HL-60 (cell line): ENCODE measurements around the gene KIF12.

ENCODE experiments used
- DNase-seq, 2 experiments: peaks; one replicate each; pipeline ENCODE4 v3.0.0-alpha.2; 2010 to 2020; ENCODE audit warnings: low read depth in 1 of 2, low spot score in 1 of 2
- H3K27ac ChIP-seq: fragments of 250-450 bp; sonication (Bioruptor Pico); replicated peaks from 2 replicates; pipeline ENCODE4 v1.5.1; 2020; ENCODE audit warnings: mild to moderate bottlenecking, moderate library complexity
- H3K27me3 ChIP-seq: fragments of 250-450 bp; sonication (Bioruptor Pico); 2 replicates; pipeline ENCODE4 v1.5.1; 2021; ENCODE audit warnings: mild to moderate bottlenecking, moderate library complexity; ENCODE audit not compliant: insufficient read depth, poor library complexity, severe bottlenecking
- H3K4me3 ChIP-seq: replicated peaks from 2 replicates; pipeline ENCODE4 v1.5.1; 2011; ENCODE audit warnings: mild to moderate bottlenecking, control low read depth, low read length; ENCODE audit not compliant: insufficient read depth
- GABPA ChIP-seq: IDR thresholded peaks from 2 replicates; pipeline ENCODE4 v1.6.1; 2012; ENCODE audit warnings: low read depth
- POLR2AphosphoS5 ChIP-seq: IDR thresholded peaks from 2 replicates; pipeline ENCODE4 v1.6.1; 2012; ENCODE audit warnings: low read depth
- SPI1 ChIP-seq: IDR thresholded peaks from 2 replicates; pipeline ENCODE4 v1.6.1; 2012; ENCODE audit warnings: low read depth, mild to moderate bottlenecking, borderline replicate concordance
- TF ChIP-seq, protein P1 (sequence below): IDR thresholded peaks from 2 replicates; pipeline ENCODE4 v1.6.1; 2012; ENCODE audit warnings: low read depth; ENCODE audit not compliant: insufficient replicate concordance
- TF ChIP-seq, protein P2 (sequence below): IDR thresholded peaks from one replicate; pipeline ENCODE4 v1.5.1; 2011; ENCODE audit warnings: low read length, control low read depth, inconsistent platforms; ENCODE audit not compliant: insufficient read depth

Gene KIF12

DNA sequence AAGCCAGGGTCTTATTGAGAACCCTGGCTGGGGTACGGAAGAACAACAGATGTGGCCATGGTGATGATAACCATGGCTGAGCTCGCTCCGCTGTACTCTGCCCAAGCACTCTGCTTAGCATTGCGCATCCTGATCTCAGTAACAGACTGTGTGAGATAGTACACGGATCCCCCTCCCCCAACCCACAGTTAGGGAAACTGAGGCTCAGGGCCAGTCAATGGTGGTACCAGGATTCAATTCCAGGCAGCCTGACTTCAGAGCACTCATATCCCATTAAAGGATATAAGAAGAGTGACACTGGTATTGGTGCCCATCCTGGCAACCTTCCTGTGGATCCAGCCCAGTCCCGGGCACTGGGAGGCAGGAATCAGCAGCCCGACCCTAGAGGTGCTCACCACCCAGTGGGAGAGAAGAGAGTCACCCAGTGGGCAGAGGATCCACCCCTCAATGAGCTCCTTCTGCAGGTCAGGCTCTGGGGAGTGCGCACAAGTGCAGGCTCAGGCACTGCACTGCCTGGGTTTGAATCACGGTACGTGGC is 26.5 kb upstream of the KIF12 start:
- no peak overlapping the region for H3K27ac ChIP-seq
- DNase-seq, result no peak
- no peak for TF ChIP-seq SPI1
- TF ChIP-seq, protein P1, sequence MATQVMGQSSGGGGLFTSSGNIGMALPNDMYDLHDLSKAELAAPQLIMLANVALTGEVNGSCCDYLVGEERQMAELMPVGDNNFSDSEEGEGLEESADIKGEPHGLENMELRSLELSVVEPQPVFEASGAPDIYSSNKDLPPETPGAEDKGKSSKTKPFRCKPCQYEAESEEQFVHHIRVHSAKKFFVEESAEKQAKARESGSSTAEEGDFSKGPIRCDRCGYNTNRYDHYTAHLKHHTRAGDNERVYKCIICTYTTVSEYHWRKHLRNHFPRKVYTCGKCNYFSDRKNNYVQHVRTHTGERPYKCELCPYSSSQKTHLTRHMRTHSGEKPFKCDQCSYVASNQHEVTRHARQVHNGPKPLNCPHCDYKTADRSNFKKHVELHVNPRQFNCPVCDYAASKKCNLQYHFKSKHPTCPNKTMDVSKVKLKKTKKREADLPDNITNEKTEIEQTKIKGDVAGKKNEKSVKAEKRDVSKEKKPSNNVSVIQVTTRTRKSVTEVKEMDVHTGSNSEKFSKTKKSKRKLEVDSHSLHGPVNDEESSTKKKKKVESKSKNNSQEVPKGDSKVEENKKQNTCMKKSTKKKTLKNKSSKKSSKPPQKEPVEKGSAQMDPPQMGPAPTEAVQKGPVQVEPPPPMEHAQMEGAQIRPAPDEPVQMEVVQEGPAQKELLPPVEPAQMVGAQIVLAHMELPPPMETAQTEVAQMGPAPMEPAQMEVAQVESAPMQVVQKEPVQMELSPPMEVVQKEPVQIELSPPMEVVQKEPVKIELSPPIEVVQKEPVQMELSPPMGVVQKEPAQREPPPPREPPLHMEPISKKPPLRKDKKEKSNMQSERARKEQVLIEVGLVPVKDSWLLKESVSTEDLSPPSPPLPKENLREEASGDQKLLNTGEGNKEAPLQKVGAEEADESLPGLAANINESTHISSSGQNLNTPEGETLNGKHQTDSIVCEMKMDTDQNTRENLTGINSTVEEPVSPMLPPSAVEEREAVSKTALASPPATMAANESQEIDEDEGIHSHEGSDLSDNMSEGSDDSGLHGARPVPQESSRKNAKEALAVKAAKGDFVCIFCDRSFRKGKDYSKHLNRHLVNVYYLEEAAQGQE, result no peak
- TF ChIP-seq GABPA, result no peak
- TF ChIP-seq, protein P2, sequence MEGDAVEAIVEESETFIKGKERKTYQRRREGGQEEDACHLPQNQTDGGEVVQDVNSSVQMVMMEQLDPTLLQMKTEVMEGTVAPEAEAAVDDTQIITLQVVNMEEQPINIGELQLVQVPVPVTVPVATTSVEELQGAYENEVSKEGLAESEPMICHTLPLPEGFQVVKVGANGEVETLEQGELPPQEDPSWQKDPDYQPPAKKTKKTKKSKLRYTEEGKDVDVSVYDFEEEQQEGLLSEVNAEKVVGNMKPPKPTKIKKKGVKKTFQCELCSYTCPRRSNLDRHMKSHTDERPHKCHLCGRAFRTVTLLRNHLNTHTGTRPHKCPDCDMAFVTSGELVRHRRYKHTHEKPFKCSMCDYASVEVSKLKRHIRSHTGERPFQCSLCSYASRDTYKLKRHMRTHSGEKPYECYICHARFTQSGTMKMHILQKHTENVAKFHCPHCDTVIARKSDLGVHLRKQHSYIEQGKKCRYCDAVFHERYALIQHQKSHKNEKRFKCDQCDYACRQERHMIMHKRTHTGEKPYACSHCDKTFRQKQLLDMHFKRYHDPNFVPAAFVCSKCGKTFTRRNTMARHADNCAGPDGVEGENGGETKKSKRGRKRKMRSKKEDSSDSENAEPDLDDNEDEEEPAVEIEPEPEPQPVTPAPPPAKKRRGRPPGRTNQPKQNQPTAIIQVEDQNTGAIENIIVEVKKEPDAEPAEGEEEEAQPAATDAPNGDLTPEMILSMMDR, result no peak
- TF ChIP-seq POLR2AphosphoS5, result no peak
- no peak overlapping the region for H3K4me3 ChIP-seq
- no peaks in the 10 kb centered on the region for H3K27me3 ChIP-seq

DNA sequence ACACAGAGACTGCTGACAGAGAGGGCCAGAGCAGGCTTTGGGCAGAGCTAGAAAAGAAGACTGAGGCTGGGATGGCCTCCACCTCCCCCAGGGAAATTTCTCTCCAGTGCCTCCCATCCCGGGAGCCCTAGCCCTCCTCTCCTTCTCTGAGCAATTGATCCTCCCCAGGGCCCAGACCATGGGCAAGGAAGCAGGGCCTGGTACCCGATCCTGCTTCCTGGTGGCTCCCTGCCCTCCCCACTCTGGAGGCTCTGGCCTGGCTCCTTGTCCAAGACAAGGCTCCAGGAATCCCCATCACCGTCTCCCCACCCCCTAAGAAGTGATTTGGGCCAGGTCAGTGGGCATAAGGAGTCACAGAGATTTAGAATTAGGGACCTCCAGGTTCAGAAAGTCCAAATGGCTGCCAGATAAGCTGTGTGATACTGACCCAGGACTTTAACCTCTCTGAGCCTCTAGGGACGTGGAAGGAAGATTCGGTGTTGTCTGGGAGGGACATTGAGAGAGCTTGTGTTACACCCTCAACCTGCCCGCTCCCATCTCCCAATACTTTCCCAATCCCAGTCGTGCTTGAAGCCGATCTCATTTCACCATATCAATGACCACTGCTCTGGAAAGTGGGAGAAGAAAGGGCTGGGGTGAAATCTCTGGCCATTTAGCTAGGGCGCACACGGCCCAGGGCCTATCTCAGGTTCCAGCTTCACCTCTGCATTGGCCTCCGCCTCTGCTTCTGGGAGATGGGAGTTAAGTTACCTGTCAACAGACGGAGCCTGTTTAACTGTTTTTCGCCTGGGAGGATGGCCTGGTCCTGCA is 25.8 kb upstream of the KIF12 start:
- DNase-seq, result no peak
- Histone ChIP-seq H3K4me3 (no peak overlapping the region), H3K27me3 (no peaks in the 10 kb centered on the region), H3K27ac (no peak overlapping the region)
- TF ChIP-seq, protein P2, result no peak

DNA sequence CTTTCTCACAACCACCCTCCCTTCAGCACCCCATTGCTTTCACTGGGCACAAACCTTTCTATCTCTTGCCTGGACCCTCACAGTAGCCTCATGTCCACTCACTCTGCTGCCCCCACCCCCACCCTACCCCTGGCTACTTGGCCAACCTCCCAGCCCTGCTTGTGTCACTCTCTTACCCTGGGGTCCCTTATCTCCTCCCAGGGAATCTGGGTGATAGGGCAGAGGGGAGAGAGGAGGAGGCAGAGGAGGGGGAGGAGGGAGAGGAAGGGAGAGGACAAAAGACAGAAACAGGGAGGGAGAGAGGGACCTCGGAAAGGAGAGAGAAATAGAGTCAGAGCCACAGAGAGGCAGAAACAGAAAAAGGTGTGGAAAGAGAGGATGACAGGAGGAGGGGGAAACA is 25.0 kb upstream of the KIF12 start:
- Histone ChIP-seq H3K27ac (no peak overlapping the region), H3K27me3 (peaks cover under 1% of the 10 kb centered on the region), H3K4me3 (no peak overlapping the region)
- TF ChIP-seq SPI1, result no peak
- TF ChIP-seq POLR2AphosphoS5, result no peak
- DNase-seq, result no peak

DNA sequence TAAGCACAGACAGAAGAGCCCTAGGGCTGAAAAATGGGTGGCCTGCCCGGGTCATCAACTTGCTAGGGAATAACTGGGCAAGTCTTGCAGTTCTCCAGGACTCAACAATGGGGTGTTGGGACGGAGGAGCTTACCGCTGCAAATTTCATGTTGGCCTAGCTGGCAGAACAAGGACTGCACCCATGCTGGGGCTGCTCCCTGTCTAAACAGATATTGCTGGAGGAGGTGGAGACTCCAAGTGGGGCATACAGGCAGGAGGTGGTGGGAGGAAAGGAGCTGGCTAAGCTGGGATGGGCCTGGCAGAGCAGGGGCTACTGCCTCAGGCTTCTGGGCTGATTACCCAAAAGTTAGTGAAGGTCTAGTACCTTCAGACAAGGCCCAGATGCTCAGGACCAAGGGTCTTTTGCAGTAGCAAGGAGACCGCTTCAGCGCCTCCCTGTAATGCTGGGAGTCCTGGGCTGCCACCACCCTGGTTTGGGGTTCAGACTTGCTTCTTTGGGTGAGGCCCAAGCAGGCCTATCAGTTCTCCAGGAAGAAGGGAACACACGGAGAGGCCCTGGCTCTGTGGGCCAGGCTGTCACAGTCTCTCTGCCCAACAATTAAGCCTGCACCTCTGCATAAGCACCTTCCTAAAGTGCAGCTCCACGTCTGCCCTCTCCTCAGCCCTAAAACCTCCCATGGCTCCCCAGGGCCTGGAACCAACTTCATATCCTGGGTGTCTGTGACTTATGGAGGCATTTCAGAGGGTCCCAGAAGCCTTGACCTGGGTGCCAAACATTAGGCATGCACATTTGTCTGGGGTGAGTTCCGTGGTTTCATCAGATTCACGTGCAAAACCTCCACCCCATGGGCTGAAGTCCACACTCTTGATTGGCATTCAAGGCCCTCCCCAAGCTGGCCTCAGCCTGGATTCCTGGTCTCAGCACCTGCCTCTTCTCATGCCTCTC is 24.2 kb upstream of the KIF12 start:
- TF ChIP-seq POLR2AphosphoS5, result no peak
- TF ChIP-seq SPI1, result no peak
- TF ChIP-seq GABPA, result no peak
- TF ChIP-seq, protein P2, result no peak
- TF ChIP-seq, protein P1, result no peak
- no peak for DNase-seq
- H3K27me3 ChIP-seq, result peaks cover 2% of the 10 kb centered on the region
- no peak overlapping the region for H3K4me3 ChIP-seq
- H3K27ac ChIP-seq, result no peak overlapping the region
